NCI-H1092 treated with DMSO at 0.1 percent for 48 hours (cell line): ENCODE measurements around the gene XYLT1.

Experiments used
- DNase-seq: peaks from one replicate; lab custom pipeline; 2025; lab: John Stamatoyannopoulos, UW

Gene XYLT1

DNA sequence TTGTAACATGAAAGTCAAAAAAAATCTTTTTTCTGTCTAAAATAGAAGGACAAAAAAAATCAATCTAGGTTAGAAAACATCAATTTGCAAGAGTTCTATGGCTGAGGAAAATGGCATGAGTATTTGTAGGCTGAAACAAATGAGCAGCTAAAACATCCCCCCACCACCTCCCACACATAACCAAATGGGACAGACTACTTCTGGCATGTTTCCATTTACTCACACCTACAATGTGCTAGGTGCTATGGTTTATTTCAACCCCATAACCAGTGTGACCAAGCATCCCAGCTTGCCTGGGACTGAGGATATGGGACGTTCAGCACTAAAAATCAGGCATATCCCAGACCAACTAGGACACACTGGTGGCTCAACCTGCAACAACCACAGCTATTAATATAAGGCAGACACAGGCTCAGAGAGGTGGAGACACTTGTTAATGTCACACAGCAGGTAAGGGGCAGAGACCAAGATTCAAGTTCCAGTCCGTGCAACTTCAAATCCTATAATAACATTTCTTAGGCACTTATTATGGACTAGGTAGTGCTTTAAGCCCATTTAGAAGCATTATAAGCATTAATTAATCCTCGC, 96.0 kb downstream of the XYLT1 start:
- no peak for DNase-seq

DNA sequence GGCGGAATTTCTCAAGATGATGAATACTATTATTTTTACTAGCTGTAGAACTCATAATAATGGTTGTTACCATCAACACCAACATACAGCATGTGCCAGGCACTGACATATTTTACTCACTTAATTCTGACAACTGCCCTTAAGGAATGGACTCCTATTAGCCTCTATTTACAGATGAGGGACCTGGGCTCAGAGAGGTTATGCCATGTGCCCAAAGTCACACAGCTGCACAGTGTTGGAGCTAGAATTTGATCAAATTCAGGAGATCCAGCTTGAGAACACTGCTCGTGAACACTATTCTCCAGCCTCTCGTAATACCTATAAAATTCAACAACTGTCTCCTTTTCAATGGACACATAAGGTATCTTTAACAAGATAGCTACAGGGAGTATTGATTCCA, 97.2 kb downstream of the XYLT1 start:
- DNase-seq: no peak

GRCh38 chr16:17372386-17372785, 98.4 kb downstream of the XYLT1 start:
- no peak for DNase-seq

DNA sequence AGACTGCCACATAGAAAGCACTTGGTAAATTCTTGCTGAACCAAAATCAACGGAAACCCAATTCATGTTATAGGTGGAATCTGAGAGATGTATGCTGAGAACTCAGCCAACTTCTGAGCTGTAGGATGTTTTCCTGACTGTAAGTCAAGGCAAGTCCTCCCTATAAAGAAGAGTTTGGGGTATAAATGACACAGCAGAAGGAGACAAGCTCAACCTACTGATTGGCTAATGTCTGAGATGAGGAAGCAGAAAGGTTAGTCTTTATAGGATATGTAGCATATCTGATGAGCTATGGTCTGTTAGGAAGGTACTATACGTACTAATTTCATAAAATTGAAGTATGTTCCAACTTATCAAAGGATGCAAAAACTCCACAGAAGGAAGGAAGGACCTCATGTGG, 99.5 kb downstream of the XYLT1 start:
- DNase-seq: no peak

DNA sequence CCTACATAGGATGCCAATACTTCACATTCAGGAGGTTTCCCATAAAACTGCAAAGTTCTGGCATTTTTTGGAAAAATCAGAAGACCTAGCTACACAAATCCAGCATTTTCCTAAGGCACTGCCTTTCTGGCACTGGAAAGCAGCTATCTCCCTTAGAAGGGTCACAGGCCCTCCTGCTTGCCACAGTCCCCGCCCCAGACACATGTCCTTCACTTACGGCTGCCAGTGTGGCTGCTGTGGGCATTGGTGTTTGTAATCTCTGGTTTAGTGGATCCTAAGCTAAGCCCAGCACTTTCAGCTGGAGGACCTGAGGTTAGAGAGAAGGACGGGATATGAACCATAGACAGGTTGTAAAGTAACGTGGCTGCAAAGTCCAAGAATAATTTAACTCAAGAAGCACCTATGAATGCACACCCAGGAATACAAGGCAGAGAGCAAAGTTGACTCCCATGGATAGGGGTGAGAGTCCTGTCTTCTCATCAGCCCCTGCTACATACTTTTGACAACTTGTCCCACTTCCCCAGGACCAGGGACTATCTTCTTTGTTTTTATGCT, 100.0 kb downstream of the XYLT1 start:
- DNase-seq: no peak

- no peak for DNase-seq
These were observed 100.5 kb downstream of the XYLT1 start for GRCh38 chr16:17370223-17370707.

GRCh38 chr16:17369421-17370222, 101.1 kb downstream of the XYLT1 start:
- no peak for DNase-seq

DNA sequence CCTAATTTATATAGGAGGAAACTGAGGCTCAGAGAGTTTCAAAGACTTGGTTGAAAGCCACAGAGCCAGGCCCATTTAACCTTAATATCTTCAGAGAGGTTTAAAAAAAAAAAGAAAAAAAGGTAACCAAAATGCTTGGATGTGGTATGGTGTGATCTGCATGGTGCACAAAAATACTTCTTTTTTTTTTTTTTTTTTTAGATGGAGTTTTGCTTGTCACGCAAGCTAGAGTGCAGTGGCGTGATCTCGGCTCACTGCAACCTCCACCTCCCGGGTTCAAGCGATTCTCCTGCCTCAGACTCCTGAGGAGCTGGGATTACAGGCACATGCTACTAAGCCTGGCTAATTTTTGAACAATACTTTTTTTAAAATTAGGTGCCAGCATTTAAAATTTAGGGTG, 101.8 kb downstream of the XYLT1 start:
- DNase-seq: no peak

DNA sequence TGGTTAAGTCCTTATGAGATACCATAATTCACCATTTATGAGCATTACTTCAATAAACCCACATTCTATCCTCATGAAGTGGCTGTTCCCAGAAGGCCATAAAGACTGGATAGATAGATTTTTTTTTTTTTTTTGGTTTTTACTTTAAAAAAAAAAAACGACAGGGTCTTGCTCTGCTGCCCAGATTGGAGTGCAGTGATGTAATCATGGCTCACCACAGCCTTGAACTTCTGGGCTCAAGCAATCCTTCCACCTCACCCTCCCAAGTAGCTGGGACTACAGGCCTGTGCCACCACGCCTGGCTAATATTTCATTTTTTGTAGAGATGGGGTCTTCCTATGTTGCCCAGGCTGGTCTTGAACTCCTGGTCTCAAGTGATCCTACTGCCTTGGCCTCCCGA, 102.3 kb downstream of the XYLT1 start:
- DNase-seq: no peak

DNA sequence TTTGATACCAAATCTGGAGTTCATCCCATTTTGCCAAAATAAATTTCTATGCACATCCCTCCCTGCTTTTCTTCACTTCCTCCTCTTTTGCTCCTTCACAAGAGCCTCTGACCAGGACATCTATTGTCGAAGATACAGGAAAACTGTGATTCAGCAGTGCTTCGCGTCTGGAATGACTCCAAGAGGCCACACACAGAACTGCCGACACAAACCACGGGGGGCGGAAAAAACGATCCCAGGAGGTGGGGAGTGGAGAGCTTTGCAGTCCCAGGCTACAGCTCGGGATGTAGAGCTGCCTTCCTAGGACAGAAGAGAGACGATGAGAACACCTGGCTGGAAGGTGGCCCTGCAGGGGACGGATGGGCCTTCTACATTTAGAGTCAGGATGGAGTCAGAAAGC, 102.8 kb downstream of the XYLT1 start:
- DNase-seq: no peak

- no peak for DNase-seq
These were observed 103.7 kb downstream of the XYLT1 start for GRCh38 chr16:17367036-17367435.

GRCh38 chr16:17366299-17366961, 104.3 kb downstream of the XYLT1 start:
- no peak for DNase-seq

DNA sequence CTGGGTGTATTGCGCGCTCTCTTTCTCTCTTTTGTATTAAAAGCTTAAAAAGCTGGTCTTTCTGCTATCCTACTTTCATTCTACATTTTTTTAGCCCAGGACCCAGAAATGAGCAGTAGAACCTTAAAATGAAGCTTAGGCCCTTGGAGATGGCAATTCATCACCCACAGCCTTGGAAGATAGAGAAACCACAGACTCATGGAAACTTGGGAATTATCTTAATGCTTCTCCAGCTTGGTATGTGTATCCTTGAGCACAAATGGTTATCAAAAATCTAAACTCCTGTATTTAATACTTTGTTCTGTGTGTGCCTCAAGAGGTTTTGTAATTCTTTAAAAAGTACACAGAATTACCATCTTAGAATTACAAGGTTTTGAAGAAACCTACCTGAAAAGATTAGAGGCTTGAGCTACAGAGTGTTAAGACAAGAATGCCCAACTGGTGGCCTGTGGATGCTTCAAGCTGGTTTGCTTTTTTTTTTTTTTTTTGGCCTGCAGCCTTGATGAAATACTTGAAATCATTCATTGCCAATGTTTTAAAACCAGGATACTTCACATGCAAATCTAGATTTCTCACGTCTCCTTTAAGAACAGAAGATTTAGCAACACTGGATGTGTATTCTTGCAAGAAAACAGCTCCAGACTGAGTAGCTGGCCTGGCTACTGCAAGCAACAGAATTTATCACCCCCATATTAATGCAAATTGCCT, 105.0 kb downstream of the XYLT1 start:
- DNase-seq: no peak

GRCh38 chr16:17365211-17365541, 105.6 kb downstream of the XYLT1 start:
- DNase-seq: no peak

- peak; percentile 17 for DNase-seq
These were observed 106.2 kb downstream of the XYLT1 start for GRCh38 chr16:17364319-17365210.

GRCh38 chr16:17362946-17363345, 107.8 kb downstream of the XYLT1 start:
- no peak for DNase-seq

- peak; percentile 40 for DNase-seq
These were observed 108.6 kb downstream of the XYLT1 start for GRCh38 chr16:17362183-17362582.

GRCh38 chr16:17360693-17361122, 110.1 kb downstream of the XYLT1 start:
- DNase-seq: no peak

DNA sequence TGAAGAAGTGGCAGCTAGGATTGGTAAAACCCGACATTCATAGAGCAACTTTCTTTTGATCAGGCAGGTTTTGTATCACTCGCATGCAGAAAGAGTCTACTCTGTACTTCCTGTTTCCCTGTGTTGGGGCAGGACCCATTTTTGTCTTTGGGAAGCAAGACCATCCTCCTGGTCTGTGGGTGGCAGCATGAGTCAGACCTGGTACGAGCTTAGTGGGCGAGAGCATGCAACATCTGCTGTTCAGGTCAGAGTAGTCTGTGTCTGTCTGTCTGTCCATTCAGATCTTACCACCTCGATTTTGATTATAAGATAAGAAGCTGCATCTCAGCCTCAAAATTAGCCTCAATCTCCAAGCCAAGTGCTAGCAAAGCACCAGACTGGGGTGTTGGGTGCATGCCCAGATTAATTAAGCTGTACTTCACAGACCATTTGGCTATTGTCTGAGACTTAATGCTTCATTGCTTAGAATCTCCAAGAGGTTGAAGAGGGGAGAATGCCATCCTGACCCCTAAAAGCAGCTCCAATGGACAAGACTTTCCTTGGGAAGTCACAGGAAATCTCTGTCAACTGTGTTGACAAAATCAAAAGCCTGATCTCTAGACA, 110.9 kb downstream of the XYLT1 start:
- peak; percentile 57 for DNase-seq

DNA sequence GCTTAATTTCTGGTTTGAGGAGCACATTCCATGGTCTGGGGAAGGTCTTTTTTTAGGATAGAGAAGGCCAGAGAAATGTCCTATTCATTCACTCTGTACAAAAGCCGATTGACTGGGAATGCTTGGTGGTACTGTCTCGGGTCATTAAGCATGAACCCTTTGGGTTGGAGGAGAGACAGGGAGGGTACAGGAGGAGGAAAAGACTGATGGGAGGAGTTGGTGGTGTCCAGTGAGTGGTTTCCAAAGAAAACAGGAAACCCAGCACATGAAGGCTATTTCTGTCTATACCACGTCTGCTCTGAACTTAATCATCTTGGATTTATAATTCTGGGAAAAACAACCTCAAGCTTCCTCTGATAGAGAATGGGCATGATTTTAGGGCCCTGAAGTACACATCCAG, 111.9 kb downstream of the XYLT1 start:
- DNase-seq: no peak

DNA sequence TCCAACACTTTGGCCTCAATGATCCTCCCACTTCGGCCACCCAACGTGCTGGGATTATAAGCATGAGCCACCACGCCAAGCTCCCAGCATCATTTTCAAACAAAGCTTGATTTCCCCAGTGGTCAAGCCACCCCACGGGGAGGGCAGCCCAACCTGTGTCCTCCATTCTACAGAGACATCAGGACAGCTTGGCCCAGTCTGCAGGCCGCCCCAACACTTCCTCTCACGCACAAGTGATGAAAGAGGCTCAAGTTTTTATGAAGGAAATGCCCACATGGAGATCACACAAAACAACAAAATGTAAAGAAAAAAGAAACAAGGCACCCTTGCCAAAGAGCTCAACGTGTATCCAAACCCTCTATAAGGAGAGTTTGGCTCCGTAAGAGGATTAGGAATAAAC, 112.4 kb downstream of the XYLT1 start:
- no peak for DNase-seq
